Lower leg skin (tissue), 4 donors: ENCODE data around the gene HYAL2. TPM values are rescaled to one million over a fixed set of nuclear protein-coding genes. Genes with fewer than 3 reads are reported as not detected.

Experiments
- DNase-seq, 2 donors: peaks; one replicate each; pipeline ENCODE4 v3.0.0-alpha.2; 2019; ENCODE audit warnings: low spot score in 2 of 2
- H3K4me3 ChIP-seq: fragments of 200-600 bp; sonication (generic); 2 replicates; pipeline ENCODE4 v1.5.1; 2017; ENCODE audit warnings: mild to moderate bottlenecking, low read depth; ENCODE audit not compliant: poor library complexity, severe bottlenecking
- CTCF ChIP-seq, 3 donors: fragments of 450-650 bp; IDR thresholded peaks; one replicate each; pipeline ENCODE4 v1.5.1; 2016; ENCODE audit warnings: antibody characterized with exemption in 3 of 3, mild to moderate bottlenecking in 3 of 3, moderate library complexity in 2 of 3
- POLR2A ChIP-seq, 2 donors: fragments of 450-650 bp; IDR thresholded peaks; one replicate each; pipeline ENCODE4 v1.6.1; 2016 to 2017; ENCODE audit warnings: antibody characterized with exemption in 2 of 2, mild to moderate bottlenecking in 1 of 2, moderate library complexity in 1 of 2
- WGBS, 2 donors: methylation state at CpG; one replicate each; pipeline ENCODE4 v1.1.5; 2018; 5-methylcytosine and 5-hydroxymethylcytosine counted together
- intact Hi-C: fragments of 100-400 bp; cut with DNase I; formaldehyde crosslinking; loops from one replicate; pipeline ENCODE4 v1.15.0; 2023; ENCODE audit warnings: low total_unique reads
- total RNA-seq, 4 donors: library from RNA; depleted of rRNA; stranded (reverse); fragments of >200 nt; gene quantifications; one replicate each; pipeline ENCODE4 v1.1.0, GENCODE V29; 2016

HYAL2 gene
- total RNA-seq, 4 donors from 2014 or later = 44.1 to 95.7 (median 72.9) TPM

- WGBS, 2 donors = 0% methylated on average over 7 to 19 of the region's 45 CpGs
- peak in 1 of 2 donors; percentile 94 for DNase-seq
- intact Hi-C loops = no loop called here
Measured at GRCh38 chr3:50320853-50321335, 1.7 kb downstream of the HYAL2 start.

GRCh38 chr3:50319894-50320625 lies 2.5 kb downstream of the HYAL2 start:
- TF ChIP-seq CTCF (IDR thresholded peaks at IDR 0.05) = no peak
- TF ChIP-seq POLR2A (IDR thresholded peaks at IDR 0.05) = no peak
- peak in 1 of 2 donors; percentile 18 for DNase-seq
- intact Hi-C loops = no loop called here
- peak overlapping the region; percentile 42 for H3K4me3 ChIP-seq
- 77% methylated on average over 28 of the region's 29 CpGs for WGBS, 2 donors

More at GRCh38 chr3:50320853-50321335, 1.7 kb downstream of the HYAL2 start:
- peak overlapping the region; percentile 42 for H3K4me3 ChIP-seq
- no peak for TF ChIP-seq POLR2A (IDR thresholded peaks at IDR 0.05)
- no peak for TF ChIP-seq CTCF (IDR thresholded peaks at IDR 0.05)

- DNase-seq = no peak
- intact Hi-C loops = no loop called here
- 83 to 88% methylated on average over 16 of the region's 16 CpGs for WGBS, 2 donors
Measured at GRCh38 chr3:50319181-50319893, 3.2 kb downstream of the HYAL2 start.

GRCh38 chr3:50318615-50319014 lies 3.9 kb downstream of the HYAL2 start:
- H3K4me3 ChIP-seq = no peak overlapping the region
- intact Hi-C loops = no loop called here
- TF ChIP-seq POLR2A (IDR thresholded peaks at IDR 0.05) (no peak), CTCF (IDR thresholded peaks at IDR 0.05) (no peak)
- 71 to 75% methylated on average over 10 of the region's 10 CpGs for WGBS, 2 donors
- no peak for DNase-seq

More at GRCh38 chr3:50319181-50319893, 3.2 kb downstream of the HYAL2 start:
- H3K4me3 ChIP-seq = no peak overlapping the region
- TF ChIP-seq CTCF (IDR thresholded peaks at IDR 0.05) (no peak), POLR2A (IDR thresholded peaks at IDR 0.05) (no peak)

- TF ChIP-seq CTCF (IDR thresholded peaks at IDR 0.05) (no peak), POLR2A (IDR thresholded peaks at IDR 0.05) (no peak)
- 76 to 82% methylated on average over 7 to 9 of the region's 11 CpGs for WGBS, 2 donors
- intact Hi-C loops = no loop called here
- H3K4me3 ChIP-seq = no peak overlapping the region
- DNase-seq = no peak
Measured at GRCh38 chr3:50318163-50318562, 4.4 kb downstream of the HYAL2 start.
